ENCODE data around the gene STK11IP.

- no peak for TF ChIP-seq JUNB (CRISPR knock-in tag; IDR thresholded peaks at IDR 0.05; ENCODE audit: borderline replicate concordance)
- no peak for TF ChIP-seq STAT5B (CRISPR knock-in tag; IDR thresholded peaks at IDR 0.05)
- no peak for TF ChIP-seq MAFK (conservative IDR thresholded peaks at IDR 0.05 in 1 of 2, IDR thresholded peaks at IDR 0.05 in 1 of 2; ENCODE audit: low read length in 2 of 2)
- no peak for TF ChIP-seq ASH2L (IDR thresholded peaks at IDR 0.05; ENCODE audit: insufficient read length, low read depth, low read length)
- TF ChIP-seq CTCF (CRISPR knock-in tag; IDR thresholded peaks at IDR 0.05) = peak; percentile 61
- no peak for TF ChIP-seq SP1 (IDR thresholded peaks at IDR 0.05)
- TF ChIP-seq SP1 (CRISPR knock-in tag; IDR thresholded peaks at IDR 0.05) = no peak
These were observed 36.2 kb upstream of the STK11IP start for GRCh38 chr2:219561179-219562048.

Data from HepG2 (cell line).